MM.1S (cell line): ENCODE measurements around the gene EFNA2.

ENCODE experiments used
- EZH2 ChIP-seq: fragments of 300-600 bp; sonication (generic); optimal IDR thresholded peaks from 2 replicates; pipeline ENCODE3; 2017; ENCODE audit warnings: low read depth, mild to moderate bottlenecking, antibody characterized with exemption, low read length, mixed read lengths
- EZH2phosphoT487 ChIP-seq: fragments of 300-600 bp; sonication (generic); IDR thresholded peaks from 2 replicates; pipeline ENCODE4 v1.6.1; 2018; ENCODE audit warnings: antibody characterized with exemption, low read length
- TF ChIP-seq, protein P1 (sequence below): fragments of 300-600 bp; sonication (generic); IDR thresholded peaks from 2 replicates; pipeline ENCODE4 v1.5.1; 2016; ENCODE audit warnings: antibody characterized with exemption, low read length, mixed read lengths

DNA sequence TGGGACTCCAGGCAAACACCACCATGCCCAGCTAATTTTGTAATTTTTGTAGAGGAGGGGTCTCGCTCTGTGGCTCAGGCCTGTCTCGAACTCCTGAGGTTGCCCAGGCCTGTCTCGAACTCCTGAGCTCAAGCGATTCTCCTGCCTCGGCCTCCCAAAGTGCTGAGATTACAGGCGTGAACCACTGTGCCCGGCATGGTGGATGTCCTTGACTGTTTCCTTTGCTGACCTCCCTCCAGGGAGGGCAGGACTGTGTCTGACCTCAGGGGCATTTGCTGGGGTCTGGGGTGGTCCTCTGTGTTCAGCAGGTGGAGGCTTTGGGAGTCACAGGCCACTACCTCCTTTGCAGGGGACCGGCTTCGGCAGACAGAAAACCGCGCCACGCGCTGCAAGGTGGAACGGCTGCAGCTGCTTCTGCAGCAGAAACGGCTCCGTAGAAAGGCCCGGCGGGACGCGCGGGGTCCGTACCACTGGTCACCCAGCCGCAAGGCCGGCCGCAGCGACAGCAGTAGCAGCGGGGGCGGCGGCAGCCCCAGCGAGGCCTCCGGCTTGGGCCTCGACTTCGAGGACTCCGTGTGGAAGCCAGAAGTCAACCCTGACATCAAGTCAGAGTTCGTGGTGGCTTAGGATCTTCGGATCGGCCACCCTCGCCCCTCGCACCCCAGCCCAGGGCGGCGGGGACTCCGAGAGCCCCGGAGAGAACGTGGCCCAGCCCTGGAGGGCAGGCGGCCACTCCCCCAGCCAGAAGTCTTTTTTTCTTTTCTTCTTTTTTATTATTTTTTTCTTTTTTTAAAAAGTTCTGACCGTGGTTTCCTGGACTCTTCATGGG is 28.8 kb upstream of the EFNA2 start:
- TF ChIP-seq EZH2 (no peak), EZH2phosphoT487 (no peak)
- TF ChIP-seq, protein P1, sequence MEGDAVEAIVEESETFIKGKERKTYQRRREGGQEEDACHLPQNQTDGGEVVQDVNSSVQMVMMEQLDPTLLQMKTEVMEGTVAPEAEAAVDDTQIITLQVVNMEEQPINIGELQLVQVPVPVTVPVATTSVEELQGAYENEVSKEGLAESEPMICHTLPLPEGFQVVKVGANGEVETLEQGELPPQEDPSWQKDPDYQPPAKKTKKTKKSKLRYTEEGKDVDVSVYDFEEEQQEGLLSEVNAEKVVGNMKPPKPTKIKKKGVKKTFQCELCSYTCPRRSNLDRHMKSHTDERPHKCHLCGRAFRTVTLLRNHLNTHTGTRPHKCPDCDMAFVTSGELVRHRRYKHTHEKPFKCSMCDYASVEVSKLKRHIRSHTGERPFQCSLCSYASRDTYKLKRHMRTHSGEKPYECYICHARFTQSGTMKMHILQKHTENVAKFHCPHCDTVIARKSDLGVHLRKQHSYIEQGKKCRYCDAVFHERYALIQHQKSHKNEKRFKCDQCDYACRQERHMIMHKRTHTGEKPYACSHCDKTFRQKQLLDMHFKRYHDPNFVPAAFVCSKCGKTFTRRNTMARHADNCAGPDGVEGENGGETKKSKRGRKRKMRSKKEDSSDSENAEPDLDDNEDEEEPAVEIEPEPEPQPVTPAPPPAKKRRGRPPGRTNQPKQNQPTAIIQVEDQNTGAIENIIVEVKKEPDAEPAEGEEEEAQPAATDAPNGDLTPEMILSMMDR: no peak
